WERI-Rb-1 (cell line): ENCODE results near the gene WSB1.

Experiments
- DNase-seq: peaks from one replicate; pipeline ENCODE4 v3.0.0-alpha.2; 2020
- H3K27ac ChIP-seq: fragments of 250-450 bp; sonication (Bioruptor Pico); 2 replicates; pipeline ENCODE4 v1.5.1; 2020; ENCODE audit warnings: mild to moderate bottlenecking, moderate library complexity
- H3K27me3 ChIP-seq: fragments of 250-450 bp; sonication (Bioruptor Pico); 2 replicates; pipeline ENCODE4 v1.5.1; 2021; ENCODE audit warnings: mild to moderate bottlenecking, low read depth, moderate library complexity; ENCODE audit not compliant: insufficient read depth, severe bottlenecking
- H3K36me3 ChIP-seq: fragments of 250-450 bp; sonication (Bioruptor Pico); 2 replicates; pipeline ENCODE4 v1.5.1; 2020; ENCODE audit warnings: mild to moderate bottlenecking, moderate library complexity
- H3K4me3 ChIP-seq: 2 replicates; pipeline ENCODE4 v1.5.1; 2011; ENCODE audit warnings: low read depth, mild to moderate bottlenecking, control low read depth, low read length
- H3K9me3 ChIP-seq: fragments of 250-450 bp; sonication (Bioruptor Pico); 2 replicates; pipeline ENCODE4 v1.5.1; 2021; ENCODE audit warnings: mild to moderate bottlenecking, moderate library complexity; ENCODE audit not compliant: severe bottlenecking
- CTCF ChIP-seq: IDR thresholded peaks from 2 replicates; pipeline ENCODE4 v1.5.1; 2011; ENCODE audit warnings: low read depth, mild to moderate bottlenecking, control low read depth, inconsistent platforms, low read length

Gene WSB1

GRCh38 chr17:27354491-27355081, 60.7 kb downstream of the WSB1 start:
- Histone ChIP-seq H3K4me3 (peak overlapping the region; percentile 73), H3K27ac (no peak overlapping the region), H3K27me3 (no peaks in the 10 kb centered on the region), H3K9me3 (no peaks in the 10 kb centered on the region), H3K36me3 (no peaks in the 10 kb centered on the region)
- no peak for DNase-seq
- 0 out of 2 replicates have a peak, but pooled peaks have one; percentile 0 for TF ChIP-seq CTCF

DNA sequence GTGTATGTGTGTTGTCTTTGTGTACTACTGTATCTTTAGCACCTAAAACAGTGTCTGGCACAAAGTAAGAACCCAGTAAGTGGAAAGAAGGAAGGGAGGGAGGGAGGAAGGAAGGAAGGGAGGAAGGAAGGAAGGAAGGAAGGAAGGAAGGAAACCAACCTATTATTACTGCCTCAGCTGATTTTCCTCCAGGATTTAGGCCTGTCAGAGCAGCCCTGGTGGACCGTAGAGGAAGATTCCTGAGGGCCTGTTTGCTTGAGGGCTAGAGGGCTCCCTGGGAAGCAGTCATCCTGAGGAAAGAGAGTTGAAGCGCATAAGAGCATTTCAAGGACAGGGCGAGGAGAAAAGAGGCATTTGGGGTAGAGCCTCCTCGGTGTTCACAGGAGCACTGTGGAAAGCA, 61.5 kb downstream of the WSB1 start:
- Histone ChIP-seq H3K27me3 (no peaks in the 10 kb centered on the region), H3K4me3 (no peak overlapping the region), H3K36me3 (no peaks in the 10 kb centered on the region), H3K9me3 (no peaks in the 10 kb centered on the region), H3K27ac (no peak overlapping the region)
- DNase-seq: no peak
- TF ChIP-seq CTCF: no peak

- no peak for DNase-seq
- no peak overlapping the region for H3K27ac ChIP-seq
- no peaks in the 10 kb centered on the region for H3K36me3 ChIP-seq
- TF ChIP-seq CTCF: no peak
- no peak overlapping the region for H3K4me3 ChIP-seq
- no peaks in the 10 kb centered on the region for H3K27me3 ChIP-seq
- no peaks in the 10 kb centered on the region for H3K9me3 ChIP-seq
Observed at GRCh38 chr17:27356091-27356705, 62.3 kb downstream of the WSB1 start.

GRCh38 chr17:27357236-27357635, 63.3 kb downstream of the WSB1 start:
- no peaks in the 10 kb centered on the region for H3K9me3 ChIP-seq
- H3K4me3 ChIP-seq: no peak overlapping the region
- no peaks in the 10 kb centered on the region for H3K36me3 ChIP-seq
- no peak for DNase-seq
- no peak for TF ChIP-seq CTCF
- H3K27me3 ChIP-seq: no peaks in the 10 kb centered on the region
- H3K27ac ChIP-seq: no peak overlapping the region

- DNase-seq: no peak
- Histone ChIP-seq H3K4me3 (no peak overlapping the region), H3K27ac (no peak overlapping the region), H3K9me3 (no peaks in the 10 kb centered on the region), H3K36me3 (no peaks in the 10 kb centered on the region), H3K27me3 (no peaks in the 10 kb centered on the region)
- TF ChIP-seq CTCF: no peak
Observed at GRCh38 chr17:27360507-27360906, 66.6 kb downstream of the WSB1 start.

- no peak for TF ChIP-seq CTCF
- H3K27ac ChIP-seq: no peak overlapping the region
- peak; percentile 66 for DNase-seq
Observed at GRCh38 chr17:27361695-27362094, 67.8 kb downstream of the WSB1 start.

More at GRCh38 chr17:27361695-27362094, 67.8 kb downstream of the WSB1 start:
- no peaks in the 10 kb centered on the region for H3K9me3 ChIP-seq
- no peaks in the 10 kb centered on the region for H3K27me3 ChIP-seq
- H3K4me3 ChIP-seq: no peak overlapping the region
- no peaks in the 10 kb centered on the region for H3K36me3 ChIP-seq
